Retinal pigment epithelial cell (primary cell): ENCODE results near the gene WDR76.

Experiments
- DNase-seq: peaks from one replicate; pipeline ENCODE4 v3.0.0-alpha.2; 2010; ENCODE audit warnings: low read depth
- H3K4me3 ChIP-seq: 2 replicates; pipeline ENCODE4 v1.5.1; 2011; ENCODE audit warnings: mild to moderate bottlenecking, low read length, control low read depth, moderate library complexity
- CTCF ChIP-seq: conservative IDR thresholded peaks from 2 replicates; pipeline ENCODE4 v1.5.1; 2011; ENCODE audit warnings: low read depth, low read length, control low read depth, inconsistent platforms

WDR76 gene

DNA sequence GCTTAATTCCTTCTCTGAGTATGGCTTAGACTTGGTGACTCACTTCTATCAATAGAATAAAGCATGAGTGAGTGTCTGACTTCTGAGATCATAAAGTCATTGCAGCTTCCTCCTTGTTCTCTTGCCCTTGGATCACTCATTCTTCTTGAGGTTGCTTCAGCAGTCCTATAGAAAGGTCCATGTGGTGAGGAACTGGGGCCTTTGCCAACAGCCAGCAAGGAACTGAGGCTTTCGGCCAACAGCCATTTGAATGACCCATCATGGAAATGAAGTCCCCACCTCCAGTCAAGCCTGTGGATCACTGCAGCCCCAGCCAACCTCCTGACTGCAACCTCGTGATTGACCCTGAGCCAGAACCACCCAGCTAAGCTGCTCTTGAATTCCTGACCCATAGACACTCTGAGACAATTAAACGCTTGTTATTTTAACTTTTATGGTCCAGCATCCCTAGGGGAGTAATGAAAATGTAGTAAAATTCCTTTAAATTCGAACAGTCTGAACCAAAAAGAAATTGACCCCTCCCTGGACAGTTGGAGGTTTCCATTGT, 84.5 kb downstream of the WDR76 start:
- DNase-seq: peak; percentile 94
- TF ChIP-seq CTCF: no peak
- no peak overlapping the region for H3K4me3 ChIP-seq

DNA sequence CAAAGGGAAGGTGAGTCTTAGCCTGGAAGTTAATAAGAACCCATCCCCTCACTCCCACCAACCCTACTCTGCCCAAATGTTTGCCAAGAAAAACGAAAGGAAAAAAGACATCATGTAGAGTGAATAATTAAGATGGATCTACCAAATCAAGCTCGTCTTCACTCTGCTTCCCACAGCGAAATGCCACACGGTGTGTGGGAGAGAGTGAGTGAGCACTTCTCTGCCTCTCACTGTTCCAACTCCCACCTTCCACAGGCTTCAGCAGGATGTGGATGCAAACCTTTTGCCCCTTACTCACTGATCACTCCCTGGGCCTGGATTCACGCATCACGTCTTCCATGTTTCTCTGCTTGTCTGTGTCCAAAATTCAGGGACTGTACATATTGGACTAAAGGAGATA, 85.4 kb downstream of the WDR76 start:
- no peak for DNase-seq

GRCh38 chr15:43913026-43913780, 86.4 kb downstream of the WDR76 start:
- DNase-seq: peak; percentile 94
- no peak for TF ChIP-seq CTCF
- H3K4me3 ChIP-seq: no peak overlapping the region

More for the DNA sequence above, 85.4 kb downstream of the WDR76 start:
- H3K4me3 ChIP-seq: no peak overlapping the region
- no peak for TF ChIP-seq CTCF

- DNase-seq: no peak
- TF ChIP-seq CTCF: no peak
- H3K4me3 ChIP-seq: no peak overlapping the region
These were observed 87.1 kb downstream of the WDR76 start for GRCh38 chr15:43913941-43914340.

DNA sequence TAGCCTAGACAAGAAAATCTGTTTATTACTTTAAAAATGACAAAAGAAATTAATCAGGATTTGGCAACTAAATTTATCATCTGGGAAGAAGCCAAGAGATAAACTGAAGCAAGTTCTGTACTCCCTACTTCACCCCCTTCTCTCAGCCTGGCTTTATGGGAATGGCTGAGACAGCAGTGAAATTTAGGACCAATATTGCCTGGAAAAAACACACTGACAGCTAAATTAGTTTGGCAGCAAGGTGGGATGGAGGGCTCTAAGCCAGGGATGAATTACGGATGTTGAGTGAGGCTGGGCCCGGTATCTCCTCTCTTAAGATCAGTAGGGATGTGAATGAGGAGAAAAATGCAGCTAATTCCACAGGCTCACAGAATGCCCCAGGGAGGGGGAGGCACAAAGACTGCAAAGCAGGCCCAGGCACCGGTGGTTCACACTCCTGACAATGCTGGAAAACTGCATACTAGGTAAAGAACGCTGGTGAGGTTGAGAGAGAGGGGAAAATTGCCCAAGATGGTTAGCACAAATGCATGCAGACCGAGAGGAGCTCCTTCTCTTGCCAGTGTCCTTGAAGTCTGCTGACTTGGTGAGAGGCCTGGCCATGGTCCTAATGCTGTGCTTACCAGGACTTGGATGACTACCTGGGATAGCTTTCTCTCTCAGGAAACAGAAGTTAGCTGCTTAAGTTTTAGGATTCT, 89.0 kb downstream of the WDR76 start:
- H3K4me3 ChIP-seq: no peak overlapping the region
- no peak for TF ChIP-seq CTCF
- DNase-seq: no peak

GRCh38 chr15:43916326-43916660, 89.5 kb downstream of the WDR76 start:
- H3K4me3 ChIP-seq: no peak overlapping the region
- DNase-seq: no peak
- TF ChIP-seq CTCF: no peak
